OCI-LY3 (cell line): ENCODE measurements around the gene IFRD2.

ENCODE experiments used
- EZH2phosphoT487 ChIP-seq: fragments of 200-600 bp; shearing (Covaris generic); IDR thresholded peaks from 2 replicates; pipeline ENCODE4 v1.6.1; 2018; ENCODE audit warnings: antibody characterized with exemption, mixed run types, low read depth
- TF ChIP-seq, protein P1 (sequence below): fragments of 200-600, 300-600 bp; sonication (generic); IDR thresholded peaks from 2 replicates; pipeline ENCODE4 v1.5.1; 2014; ENCODE audit warnings: antibody characterized with exemption, low read length, low read depth

DNA sequence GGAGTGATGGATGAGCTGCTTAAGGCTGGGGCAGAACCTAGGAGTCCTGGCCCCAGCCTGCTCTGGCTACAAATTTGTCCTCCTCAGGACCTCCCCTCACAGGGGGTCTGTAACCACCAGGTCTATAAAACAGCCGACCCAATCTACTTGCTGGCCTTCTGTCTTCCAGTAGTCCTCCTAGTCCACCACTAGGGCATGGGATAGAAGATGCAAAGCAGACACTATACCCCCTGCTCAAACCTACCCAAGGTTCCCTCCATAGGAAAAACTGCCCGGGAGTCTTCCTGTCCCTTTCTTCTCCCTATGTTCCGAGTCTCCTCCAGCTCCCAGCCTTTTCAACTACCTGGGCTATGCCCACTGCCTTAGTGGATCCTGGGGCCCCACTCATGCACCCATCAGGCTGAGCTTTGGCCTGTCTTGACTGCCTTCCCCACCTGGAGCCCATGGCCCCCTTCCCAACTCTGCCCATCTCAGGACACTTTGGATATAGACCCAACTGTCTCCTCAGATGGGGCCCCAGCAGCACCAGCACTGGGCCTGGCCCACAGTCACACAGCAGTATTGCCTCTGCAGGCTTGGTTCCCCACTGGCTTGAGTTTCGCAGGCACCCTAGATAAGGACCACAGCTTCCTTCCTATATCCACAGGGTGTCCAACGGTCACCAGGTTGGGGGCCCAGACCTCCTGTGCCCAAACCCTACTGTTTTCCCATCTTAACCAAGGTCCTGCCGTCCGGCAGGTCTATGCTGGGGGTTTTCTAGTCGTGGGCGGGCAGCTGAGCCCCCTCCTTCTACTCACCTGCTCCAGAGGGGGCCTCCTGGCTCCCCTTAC, 5.9 kb upstream of the IFRD2 start:
- TF ChIP-seq, protein P1, sequence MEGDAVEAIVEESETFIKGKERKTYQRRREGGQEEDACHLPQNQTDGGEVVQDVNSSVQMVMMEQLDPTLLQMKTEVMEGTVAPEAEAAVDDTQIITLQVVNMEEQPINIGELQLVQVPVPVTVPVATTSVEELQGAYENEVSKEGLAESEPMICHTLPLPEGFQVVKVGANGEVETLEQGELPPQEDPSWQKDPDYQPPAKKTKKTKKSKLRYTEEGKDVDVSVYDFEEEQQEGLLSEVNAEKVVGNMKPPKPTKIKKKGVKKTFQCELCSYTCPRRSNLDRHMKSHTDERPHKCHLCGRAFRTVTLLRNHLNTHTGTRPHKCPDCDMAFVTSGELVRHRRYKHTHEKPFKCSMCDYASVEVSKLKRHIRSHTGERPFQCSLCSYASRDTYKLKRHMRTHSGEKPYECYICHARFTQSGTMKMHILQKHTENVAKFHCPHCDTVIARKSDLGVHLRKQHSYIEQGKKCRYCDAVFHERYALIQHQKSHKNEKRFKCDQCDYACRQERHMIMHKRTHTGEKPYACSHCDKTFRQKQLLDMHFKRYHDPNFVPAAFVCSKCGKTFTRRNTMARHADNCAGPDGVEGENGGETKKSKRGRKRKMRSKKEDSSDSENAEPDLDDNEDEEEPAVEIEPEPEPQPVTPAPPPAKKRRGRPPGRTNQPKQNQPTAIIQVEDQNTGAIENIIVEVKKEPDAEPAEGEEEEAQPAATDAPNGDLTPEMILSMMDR: no peak
- no peak for TF ChIP-seq EZH2phosphoT487
